GM06990 (cell line): Measurements from ENCODE around the gene DUSP9.
"Not testable (repeated sequence)": the region's sequence is repeated elsewhere in the genome, so short reads cannot be mapped to it uniquely, and the experiment has no call there.

Source experiments
- DNase-seq: peaks from one replicate; pipeline ENCODE4 v3.0.0-alpha.2; 2011; ENCODE audit not compliant: insufficient read length; ENCODE audit errors: extremely low read depth
- H3K27me3 ChIP-seq: replicated peaks from 2 replicates; pipeline ENCODE4 v1.6.0; 2011; ENCODE audit warnings: low read length; ENCODE audit not compliant: control insufficient read depth, insufficient read depth
- H3K36me3 ChIP-seq: 2 replicates; pipeline ENCODE4 v1.5.1; 2011; ENCODE audit warnings: low read length; ENCODE audit not compliant: control insufficient read depth, insufficient read depth
- H3K4me3 ChIP-seq: replicated peaks from 2 replicates; pipeline ENCODE4 v1.5.1; 2011; ENCODE audit warnings: low read depth, mild to moderate bottlenecking, control low read depth, low read length
- CTCF ChIP-seq: IDR thresholded peaks from 2 replicates; pipeline ENCODE4 v1.5.1; 2011; ENCODE audit warnings: low read length, control low read depth, mild to moderate bottlenecking, inconsistent platforms; ENCODE audit not compliant: insufficient read depth, poor library complexity, severe bottlenecking

The DUSP9 gene

GRCh38 chrX:153689654-153690465 lies 42.9 kb downstream of the DUSP9 start:
- H3K27me3 ChIP-seq: no peaks in the 10 kb centered on the region; the same call in 1 of the 2 replicates
- DNase-seq: no peak
- no peak for TF ChIP-seq CTCF
- no peaks in the 10 kb centered on the region for H3K36me3 ChIP-seq
- no peak overlapping the region for H3K4me3 ChIP-seq

- Histone ChIP-seq H3K27me3 (no peaks in the 10 kb centered on the region; the same call in 1 of the 2 replicates), H3K36me3 (no peaks in the 10 kb centered on the region), H3K4me3 (no peak overlapping the region)
- no peak for DNase-seq
- no peak for TF ChIP-seq CTCF
Measured at GRCh38 chrX:153690466-153690865, 43.5 kb downstream of the DUSP9 start.

- H3K36me3 ChIP-seq, DNase-seq, H3K4me3 ChIP-seq, H3K27me3 ChIP-seq: not testable (repeated sequence)
Measured at GRCh38 chrX:153691032-153691827, 44.2 kb downstream of the DUSP9 start.

- TF ChIP-seq CTCF: no peak
- Histone ChIP-seq H3K36me3 (no peaks in the 10 kb centered on the region), H3K4me3 (no peak overlapping the region), H3K27me3 (no peaks in the 10 kb centered on the region)
- no peak for DNase-seq
Measured at GRCh38 chrX:153692003-153692402, 45.0 kb downstream of the DUSP9 start.

- no peak for DNase-seq
- no peak for TF ChIP-seq CTCF
- no peak overlapping the region for H3K4me3 ChIP-seq
- H3K27me3 ChIP-seq: no peaks in the 10 kb centered on the region
- H3K36me3 ChIP-seq: no peaks in the 10 kb centered on the region
Measured at GRCh38 chrX:153692611-153693156, 45.7 kb downstream of the DUSP9 start.
